GM12874 (cell line): ENCODE data around the gene OBSCN.

Experiments used
- TF ChIP-seq, protein P1 (sequence below): IDR thresholded peaks from 2 replicates; pipeline ENCODE4 v1.5.1; 2011; ENCODE audit warnings: low read depth, mild to moderate bottlenecking, control low read depth, low read length, moderate library complexity; ENCODE audit not compliant: insufficient read depth

Gene OBSCN

DNA sequence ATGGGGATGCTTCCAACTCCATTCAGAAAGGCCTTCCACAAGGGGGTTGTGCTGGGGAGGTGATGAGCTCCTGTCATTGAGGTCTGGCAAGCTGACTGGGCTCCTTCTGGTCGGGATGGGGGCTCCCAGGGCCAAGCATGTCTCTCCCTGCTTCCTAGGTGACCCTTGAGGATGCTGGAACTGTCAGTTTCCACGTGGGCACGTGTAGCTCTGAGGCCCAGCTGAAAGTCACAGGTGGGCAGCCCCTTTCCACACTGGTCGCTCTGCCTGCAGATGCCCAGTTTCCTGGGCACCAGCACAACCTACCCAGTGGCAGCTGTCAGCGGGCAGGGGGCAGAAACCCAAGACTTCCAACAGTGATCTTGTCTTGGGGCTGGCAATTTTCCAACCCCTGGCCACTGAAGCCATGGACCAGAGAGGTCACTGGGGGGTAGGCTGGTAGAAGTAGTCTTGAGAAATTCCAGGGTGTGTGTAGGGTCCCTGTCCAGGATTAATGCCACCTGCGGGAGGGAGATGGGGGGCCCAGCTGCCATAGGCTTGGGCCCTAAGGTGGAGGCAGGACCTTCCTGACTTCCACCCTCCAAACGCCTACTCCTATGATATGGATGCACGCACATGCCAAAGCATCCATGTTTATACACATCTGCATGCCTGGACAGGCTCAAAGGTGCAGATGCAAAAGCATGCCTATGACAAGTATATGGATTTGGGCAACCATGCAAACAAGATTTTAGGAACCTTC lies 101.7 kb downstream of the OBSCN start:
- TF ChIP-seq, protein P1, sequence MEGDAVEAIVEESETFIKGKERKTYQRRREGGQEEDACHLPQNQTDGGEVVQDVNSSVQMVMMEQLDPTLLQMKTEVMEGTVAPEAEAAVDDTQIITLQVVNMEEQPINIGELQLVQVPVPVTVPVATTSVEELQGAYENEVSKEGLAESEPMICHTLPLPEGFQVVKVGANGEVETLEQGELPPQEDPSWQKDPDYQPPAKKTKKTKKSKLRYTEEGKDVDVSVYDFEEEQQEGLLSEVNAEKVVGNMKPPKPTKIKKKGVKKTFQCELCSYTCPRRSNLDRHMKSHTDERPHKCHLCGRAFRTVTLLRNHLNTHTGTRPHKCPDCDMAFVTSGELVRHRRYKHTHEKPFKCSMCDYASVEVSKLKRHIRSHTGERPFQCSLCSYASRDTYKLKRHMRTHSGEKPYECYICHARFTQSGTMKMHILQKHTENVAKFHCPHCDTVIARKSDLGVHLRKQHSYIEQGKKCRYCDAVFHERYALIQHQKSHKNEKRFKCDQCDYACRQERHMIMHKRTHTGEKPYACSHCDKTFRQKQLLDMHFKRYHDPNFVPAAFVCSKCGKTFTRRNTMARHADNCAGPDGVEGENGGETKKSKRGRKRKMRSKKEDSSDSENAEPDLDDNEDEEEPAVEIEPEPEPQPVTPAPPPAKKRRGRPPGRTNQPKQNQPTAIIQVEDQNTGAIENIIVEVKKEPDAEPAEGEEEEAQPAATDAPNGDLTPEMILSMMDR = no peak

DNA sequence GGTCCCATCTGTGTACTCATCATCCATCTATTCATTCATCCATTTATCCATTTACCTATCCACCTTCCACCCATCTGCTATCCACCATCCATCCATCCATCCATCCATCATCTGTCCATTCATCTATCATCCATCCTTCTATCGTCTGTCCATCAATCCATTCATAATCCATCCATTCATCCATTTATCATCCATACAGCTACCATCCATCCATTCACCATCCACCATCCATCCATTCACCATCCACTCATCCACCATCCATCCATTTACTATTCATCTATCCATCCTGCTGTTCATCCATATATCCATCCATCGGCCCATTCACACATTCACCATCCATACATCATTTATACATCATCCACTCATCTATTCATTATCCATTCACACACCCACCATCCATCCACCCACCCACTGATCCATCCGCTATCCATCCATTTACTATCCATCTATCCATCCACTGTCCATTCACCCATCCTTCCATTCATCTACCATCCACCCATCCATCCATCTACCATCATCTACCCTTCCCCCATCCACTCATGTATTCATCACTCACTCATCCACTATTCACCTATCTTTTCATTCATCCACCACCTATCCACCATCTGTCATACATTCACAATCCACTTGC lies 102.4 kb downstream of the OBSCN start:
- TF ChIP-seq, protein P1 = no peak

DNA sequence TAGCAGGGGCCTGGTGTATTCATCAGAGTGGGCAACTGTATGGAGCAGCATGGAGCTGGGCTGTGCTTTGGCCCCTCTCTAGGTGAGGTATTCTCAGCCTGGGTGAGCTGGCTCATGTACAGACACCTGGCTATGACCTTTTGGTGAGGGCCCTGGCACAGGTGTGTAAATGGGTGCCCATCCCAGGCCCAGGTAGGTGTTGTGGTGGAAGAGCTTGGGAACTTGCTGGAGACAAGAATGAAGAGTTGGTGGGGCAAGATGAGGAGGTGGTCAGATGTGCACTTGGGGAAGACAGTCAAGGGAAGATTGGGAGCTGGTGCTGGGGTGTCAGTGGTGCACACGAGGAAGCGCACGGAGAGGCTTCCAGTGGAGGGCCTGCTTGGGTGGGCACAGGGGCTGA lies 103.2 kb downstream of the OBSCN start:
- TF ChIP-seq, protein P1 = no peak

DNA sequence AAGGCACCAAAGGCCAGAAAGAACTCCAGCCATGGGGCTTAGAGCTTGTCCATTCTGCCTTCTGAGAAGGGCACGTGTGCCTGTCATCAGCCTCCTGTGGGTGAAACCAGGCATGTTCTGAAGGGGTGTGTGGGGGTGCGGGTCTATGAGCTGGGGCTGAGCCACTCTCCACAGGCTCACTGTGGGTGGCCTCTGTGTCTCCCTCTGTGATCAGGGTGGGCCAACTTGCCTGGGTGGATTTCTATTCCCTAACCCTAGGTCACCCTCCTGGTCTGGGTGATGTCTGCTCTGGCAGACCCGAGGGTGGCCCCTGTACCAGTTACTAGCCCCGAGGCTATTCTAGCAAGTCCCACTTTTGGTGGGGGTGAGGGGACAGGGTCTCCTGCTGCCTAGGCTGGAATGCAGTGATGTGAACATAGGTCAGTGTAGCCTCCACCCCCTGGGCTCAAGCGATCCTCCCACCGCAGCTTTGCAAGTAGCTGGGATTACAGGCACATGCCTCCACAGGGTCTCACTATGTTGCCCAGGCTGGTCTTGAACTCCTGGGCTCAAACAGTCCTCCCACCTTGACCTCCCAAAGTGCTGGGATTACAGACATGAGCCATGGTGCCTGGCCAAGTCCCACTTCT lies 104.4 kb downstream of the OBSCN start:
- TF ChIP-seq, protein P1 = no peak

DNA sequence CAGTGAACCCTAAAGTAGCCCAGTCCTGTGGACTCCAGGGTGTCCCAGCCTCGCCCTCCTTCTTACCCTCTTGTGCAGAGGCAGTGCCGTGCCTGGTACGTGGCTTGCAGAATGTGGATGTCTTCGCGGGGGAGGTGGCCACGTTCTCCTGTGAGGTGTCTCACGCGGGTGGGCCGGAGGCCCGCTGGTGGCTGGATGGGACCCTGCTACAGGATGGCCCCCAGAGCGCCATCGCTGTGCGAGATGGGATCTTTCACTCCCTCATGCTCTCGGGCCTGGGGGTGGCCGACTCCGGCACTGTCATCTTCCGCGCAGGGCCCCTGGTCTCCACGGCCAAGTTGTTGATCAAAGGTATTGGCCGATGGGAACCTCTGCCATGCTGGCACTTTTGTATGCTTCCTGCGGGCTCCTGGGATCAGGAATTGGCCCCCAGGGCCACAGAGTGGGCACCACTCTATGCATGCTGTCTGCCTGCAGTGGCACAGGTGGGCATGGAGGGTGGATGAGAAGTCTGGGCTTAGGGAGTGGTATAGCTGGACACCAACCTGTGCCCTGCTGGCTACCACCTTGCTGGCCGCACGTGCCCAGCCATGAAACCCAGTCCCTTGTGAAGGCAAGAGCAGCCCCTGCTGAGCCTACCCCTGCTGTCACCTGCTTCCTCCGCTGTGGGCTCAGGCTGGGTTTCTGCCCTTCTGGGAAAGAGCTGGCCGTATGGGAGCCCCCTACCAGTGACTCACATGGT lies 105.9 kb downstream of the OBSCN start:
- TF ChIP-seq, protein P1 = no peak

DNA sequence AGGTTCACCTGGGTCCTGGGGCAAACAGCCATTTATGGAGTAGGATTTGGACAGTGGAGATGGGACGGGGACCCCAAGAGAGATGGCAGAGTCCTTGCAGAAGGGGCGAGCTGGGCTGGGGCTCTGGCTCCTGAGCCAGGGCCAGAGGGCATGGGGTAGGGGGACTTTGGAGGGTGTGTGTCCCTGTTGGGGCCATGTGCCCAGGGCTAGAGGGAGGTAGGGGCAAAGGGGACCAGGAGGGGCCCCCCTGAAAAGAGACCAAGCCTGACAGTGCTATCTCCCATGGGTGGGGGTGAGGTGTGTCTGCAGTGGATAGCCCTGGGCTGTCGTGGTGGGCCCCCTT lies 106.4 kb downstream of the OBSCN start:
- TF ChIP-seq, protein P1 = no peak
